Trophoblast cell (in vitro differentiated cells and primary cell): ENCODE data around the gene NFYA.

ENCODE experiments used
- DNase-seq, 2 donors: peaks; one replicate each; pipeline ENCODE4 v3.0.0-alpha.2; 2016
- H2AFZ ChIP-seq: 2 replicates; pipeline ENCODE4 v1.6.1; 2013; ENCODE audit warnings: low read length, moderate library complexity, mild to moderate bottlenecking; ENCODE audit not compliant: insufficient read depth, poor library complexity
- H2AK5ac ChIP-seq: 2 replicates; pipeline ENCODE4 v1.6.1; 2013; ENCODE audit warnings: mild to moderate bottlenecking, low read length
- H2BK120ac ChIP-seq: 2 replicates; pipeline ENCODE4 v1.6.1; 2013; ENCODE audit warnings: low read length, mild to moderate bottlenecking, moderate library complexity; ENCODE audit not compliant: insufficient read depth, poor library complexity
- H2BK12ac ChIP-seq: 2 replicates; pipeline ENCODE4 v1.6.1; 2013; ENCODE audit warnings: mild to moderate bottlenecking, low read length, moderate library complexity
- H2BK5ac ChIP-seq: 2 replicates; pipeline ENCODE4 v1.6.1; 2013; ENCODE audit warnings: low read length, low read depth, moderate library complexity, mild to moderate bottlenecking; ENCODE audit not compliant: poor library complexity
- H3K14ac ChIP-seq: 2 replicates; pipeline ENCODE4 v1.6.1; 2013; ENCODE audit warnings: mild to moderate bottlenecking, low read length
- H3K18ac ChIP-seq: 2 replicates; pipeline ENCODE4 v1.6.1; 2013; ENCODE audit warnings: mild to moderate bottlenecking, low read length
- H3K23ac ChIP-seq: 2 replicates; pipeline ENCODE4 v1.6.1; 2013; ENCODE audit warnings: low read length
- H3K27ac ChIP-seq: 2 replicates; pipeline ENCODE4 v1.5.1; 2013; ENCODE audit warnings: low read depth, mild to moderate bottlenecking, inconsistent platforms, low read length, moderate library complexity
- H3K27me3 ChIP-seq: 2 replicates; pipeline ENCODE4 v1.6.1; 2013; ENCODE audit warnings: inconsistent platforms, mild to moderate bottlenecking, low read length, moderate library complexity; ENCODE audit not compliant: insufficient read depth
- H3K36me3 ChIP-seq, 2 experiments: 1 replicate in 1 of 2; 2 replicates in 1 of 2; pipeline ENCODE4 v1.6.1; 2013; ENCODE audit warnings: low read length in 2 of 2, mild to moderate bottlenecking in 2 of 2, moderate library complexity in 1 of 2; ENCODE audit not compliant: insufficient read depth in 2 of 2, control insufficient read depth in 1 of 2
- H3K4ac ChIP-seq: 2 replicates; pipeline ENCODE4 v1.6.1; 2013; ENCODE audit warnings: low read depth, mild to moderate bottlenecking, low read length, moderate library complexity
- H3K4me1 ChIP-seq, 2 experiments: 1 replicate in 1 of 2; 2 replicates in 1 of 2; pipeline ENCODE4 v1.6.1; 2013; ENCODE audit warnings: low read length in 2 of 2, mild to moderate bottlenecking in 2 of 2, moderate library complexity in 1 of 2; ENCODE audit not compliant: insufficient read depth in 2 of 2, control insufficient read depth in 1 of 2
- H3K4me2 ChIP-seq: 2 replicates; pipeline ENCODE4 v1.6.1; 2013; ENCODE audit warnings: inconsistent platforms, mild to moderate bottlenecking, low read length, moderate library complexity
- H3K4me3 ChIP-seq: 2 replicates; pipeline ENCODE4 v1.5.1; 2013; ENCODE audit warnings: mild to moderate bottlenecking, low read depth, low read length, inconsistent platforms
- H3K79me1 ChIP-seq: one replicate; pipeline ENCODE4 v1.6.1; 2013; ENCODE audit warnings: low read length
- H3K79me2 ChIP-seq: 2 replicates; pipeline ENCODE4 v1.6.1; 2013; ENCODE audit warnings: low read length, mild to moderate bottlenecking; ENCODE audit not compliant: control insufficient read depth, insufficient read depth, poor library complexity
- H3K9ac ChIP-seq: 2 replicates; pipeline ENCODE4 v1.6.1; 2013; ENCODE audit warnings: mild to moderate bottlenecking, low read length
- H3K9me3 ChIP-seq: 2 replicates; pipeline ENCODE4 v1.6.1; 2013; ENCODE audit warnings: low read depth, mild to moderate bottlenecking, control low read depth, inconsistent platforms, low read length; ENCODE audit not compliant: insufficient read depth
- H4K12ac ChIP-seq: 2 replicates; pipeline ENCODE4 v1.6.1; 2013; ENCODE audit warnings: low read depth, mild to moderate bottlenecking, low read length, moderate library complexity
- H4K8ac ChIP-seq: 2 replicates; pipeline ENCODE4 v1.6.1; 2013; ENCODE audit warnings: low read depth, mild to moderate bottlenecking, low read length, moderate library complexity
- H4K91ac ChIP-seq: one replicate; pipeline ENCODE4 v1.6.1; 2013; ENCODE audit warnings: low read depth, mild to moderate bottlenecking, low read length, moderate library complexity
- WGBS: extraction: QIAGEN DNeasy Blood & Tissue Kit; methylation state at CpG from one replicate; pipeline ENCODE4 v1.1.7; 2013; ENCODE audit warnings: missing lambda C conversion rate; ENCODE audit not compliant: insufficient read length, insufficient coverage; ENCODE audit errors: extremely low coverage; 5-methylcytosine and 5-hydroxymethylcytosine counted together

The NFYA gene

GRCh38 chr6:41122918-41123317 is 50.1 kb downstream of the NFYA start:
- no peak overlapping the region for H3K14ac ChIP-seq
- WGBS = no CpG with 5 or more reads among the region's 1 CpG
- no peak overlapping the region for H3K23ac ChIP-seq
- H2AK5ac ChIP-seq = no peak overlapping the region
- H3K4ac ChIP-seq = no peak overlapping the region
- H4K91ac ChIP-seq = no peak overlapping the region
- no peaks in the 10 kb centered on the region for H3K4me1 ChIP-seq
- H4K8ac ChIP-seq = no peak overlapping the region
- H3K27ac ChIP-seq = no peak overlapping the region
- no peaks in the 10 kb centered on the region for H3K36me3 ChIP-seq
- H3K18ac ChIP-seq = no peak overlapping the region
- H4K12ac ChIP-seq = no peak overlapping the region
- no peaks in the 10 kb centered on the region for H3K9me3 ChIP-seq
- no peaks in the 10 kb centered on the region for H3K79me1 ChIP-seq
- no peak overlapping the region for H3K4me3 ChIP-seq
- H3K79me2 ChIP-seq = no peaks in the 10 kb centered on the region
- H3K9ac ChIP-seq = no peak overlapping the region
- no peak overlapping the region for H2BK12ac ChIP-seq
- H3K4me2 ChIP-seq = no peak overlapping the region
- H2BK5ac ChIP-seq = no peak overlapping the region
- H2AFZ ChIP-seq = no peak overlapping the region
- H2BK120ac ChIP-seq = no peak overlapping the region
- no peak for DNase-seq
- no peaks in the 10 kb centered on the region for H3K27me3 ChIP-seq

GRCh38 chr6:41125282-41125681 is 52.5 kb downstream of the NFYA start:
- H4K91ac ChIP-seq = no peak overlapping the region
- no peak overlapping the region for H3K4me3 ChIP-seq
- no peak overlapping the region for H3K4me2 ChIP-seq
- DNase-seq = no peak
- no peak overlapping the region for H3K9ac ChIP-seq
- no peak overlapping the region for H2AFZ ChIP-seq
- WGBS = no CpG with 5 or more reads among the region's 3 CpGs
- no peak overlapping the region for H4K12ac ChIP-seq
- no peak overlapping the region for H2BK12ac ChIP-seq
- H2AK5ac ChIP-seq = no peak overlapping the region
- no peak overlapping the region for H2BK5ac ChIP-seq
- no peaks in the 10 kb centered on the region for H3K36me3 ChIP-seq
- H4K8ac ChIP-seq = no peak overlapping the region
- H3K4ac ChIP-seq = no peak overlapping the region
- H3K18ac ChIP-seq = no peak overlapping the region
- H3K27ac ChIP-seq = no peak overlapping the region
- H3K79me1 ChIP-seq = no peaks in the 10 kb centered on the region
- H3K4me1 ChIP-seq = no peaks in the 10 kb centered on the region
- no peaks in the 10 kb centered on the region for H3K27me3 ChIP-seq
- no peaks in the 10 kb centered on the region for H3K9me3 ChIP-seq
- H3K79me2 ChIP-seq = no peaks in the 10 kb centered on the region
- H2BK120ac ChIP-seq = no peak overlapping the region
- H3K14ac ChIP-seq = no peak overlapping the region
- H3K23ac ChIP-seq = no peak overlapping the region

- Histone ChIP-seq H3K79me2 (no peaks in the 10 kb centered on the region), H3K36me3 (peaks cover under 1 to 2% of the 10 kb centered on the region in 2 experiments), H3K4me3 (no peak overlapping the region), H3K14ac (no peak overlapping the region), H3K4ac (no peak overlapping the region), H2BK12ac (no peak overlapping the region), H3K79me1 (no peaks in the 10 kb centered on the region), H3K4me1 (peaks cover 0 to 4% of the 10 kb centered on the region in 2 experiments), H3K18ac (no peak overlapping the region), H3K9me3 (no peaks in the 10 kb centered on the region), H3K4me2 (no peak overlapping the region), H3K27ac (no peak overlapping the region), H4K91ac (no peak overlapping the region), H2BK5ac (no peak overlapping the region), H2BK120ac (no peak overlapping the region), H3K9ac (no peak overlapping the region), H4K8ac (no peak overlapping the region), H2AK5ac (no peak overlapping the region), H4K12ac (no peak overlapping the region), H2AFZ (no peak overlapping the region), H3K23ac (no peak overlapping the region), H3K27me3 (no peaks in the 10 kb centered on the region)
- no peak for DNase-seq
- no CpG with 5 or more reads among the region's 2 CpGs for WGBS
These were observed 59.5 kb downstream of the NFYA start for GRCh38 chr6:41132254-41132653.

- Histone ChIP-seq H3K36me3 (peaks cover 2 to 5% of the 10 kb centered on the region in 2 experiments), H4K91ac (no peak overlapping the region), H2AFZ (no peak overlapping the region), H3K27ac (no peak overlapping the region), H3K79me1 (no peaks in the 10 kb centered on the region), H4K8ac (no peak overlapping the region), H2BK120ac (no peak overlapping the region), H4K12ac (no peak overlapping the region), H3K23ac (no peak overlapping the region), H3K4me2 (no peak overlapping the region), H3K14ac (no peak overlapping the region), H3K79me2 (no peaks in the 10 kb centered on the region), H3K9me3 (peaks cover 2% of the 10 kb centered on the region), H3K4me3 (no peak overlapping the region), H3K27me3 (no peaks in the 10 kb centered on the region), H3K9ac (no peak overlapping the region), H3K18ac (no peak overlapping the region), H2BK12ac (no peak overlapping the region), H2AK5ac (no peak overlapping the region), H3K4ac (no peak overlapping the region), H2BK5ac (no peak overlapping the region), H3K4me1 (peaks cover 0 to 4% of the 10 kb centered on the region in 2 experiments)
- WGBS = no CpG with 5 or more reads among the region's 3 CpGs
- no peak for DNase-seq
These were observed 62.5 kb downstream of the NFYA start for GRCh38 chr6:41135062-41135832.
